ENCODE measurements around the gene KCNG4.

- TF ChIP-seq CTCF (IDR thresholded peaks at IDR 0.05) (no peak), EZH2 (IDR thresholded peaks at IDR 0.05) (no peak), EZH2phosphoT487 (IDR thresholded peaks at IDR 0.05) (no peak)
Observed at GRCh38 chr16:84199861-84200260, 40.0 kb downstream of the KCNG4 start.

All from neural progenitor cell (in vitro differentiated cells).